GM18507 (cell line): Measurements from ENCODE around the gene CABP4.
"Not testable (repeated sequence)": the region's sequence is repeated elsewhere in the genome, so short reads cannot be mapped to it uniquely, and the experiment has no call there.

Experiments
- DNase-seq: peaks from one replicate; pipeline ENCODE4 v3.0.0; 2011; ENCODE audit warnings: low read depth; ENCODE audit not compliant: insufficient read length; ENCODE audit errors: extremely low spot score
- FAIRE-seq: peaks from 2 replicates; lab custom pipeline; 2011; peaks lifted over from hg19 to GRCh38; lab: Jason Lieb, UNC

The CABP4 gene

GRCh38 chr11:67418476-67419281 lies 36.5 kb upstream of the CABP4 start:
- no peak for DNase-seq
- FAIRE-seq: no peak

- no peak for FAIRE-seq
- DNase-seq: no peak
Observed at GRCh38 chr11:67419325-67420049, 35.7 kb upstream of the CABP4 start.

- FAIRE-seq (no peak), DNase-seq (no peak)
Observed at GRCh38 chr11:67420147-67420645, 35.0 kb upstream of the CABP4 start.

- DNase-seq (peak; percentile 97), FAIRE-seq (peak; percentile 92)
Observed at GRCh38 chr11:67420646-67421429, 34.3 kb upstream of the CABP4 start.

GRCh38 chr11:67421430-67422031 lies 33.6 kb upstream of the CABP4 start:
- FAIRE-seq (no peak), DNase-seq (no peak)

GRCh38 chr11:67422891-67423290 lies 32.3 kb upstream of the CABP4 start:
- FAIRE-seq (no peak), DNase-seq (no peak)

- no peak for DNase-seq
- no peak for FAIRE-seq
Observed at GRCh38 chr11:67423466-67423865, 31.7 kb upstream of the CABP4 start.

GRCh38 chr11:67423891-67424613 lies 31.1 kb upstream of the CABP4 start:
- FAIRE-seq: no peak
- no peak for DNase-seq

- not testable (repeated sequence) for FAIRE-seq, DNase-seq
Observed at GRCh38 chr11:67427364-67427859, 27.7 kb upstream of the CABP4 start.

GRCh38 chr11:67428052-67429001 lies 26.8 kb upstream of the CABP4 start, which contains the start of gene RPS6KB2:
RPS6KB2 (plus strand) TSS chr11:67428494; CDS start chr11:67428546, 52 bp downstream.
- DNase-seq: peak; percentile 96
- peak; percentile 98 for FAIRE-seq

- DNase-seq (no peak), FAIRE-seq (no peak)
Observed at GRCh38 chr11:67429038-67429668, 26.0 kb upstream of the CABP4 start.

- FAIRE-seq (no peak), DNase-seq (no peak)
Observed at GRCh38 chr11:67429722-67430121, 25.4 kb upstream of the CABP4 start.

- FAIRE-seq (no peak), DNase-seq (no peak)
Observed at GRCh38 chr11:67431346-67432249, 23.6 kb upstream of the CABP4 start.

- FAIRE-seq: no peak
- DNase-seq: no peak
Observed at GRCh38 chr11:67432655-67433349, 22.4 kb upstream of the CABP4 start.

GRCh38 chr11:67433536-67434394 lies 21.4 kb upstream of the CABP4 start:
- FAIRE-seq (no peak), DNase-seq (no peak)
